HCT116 (cell line): ENCODE measurements around the gene DNPH1. TPM values are rescaled to one million over a fixed set of nuclear protein-coding genes. Genes with fewer than 3 reads are reported as not detected.

ENCODE experiments used
- ATAC-seq: fragments of 200-7000 bp; cut with Tn5 transposase; 2 replicates; pipeline ENCODE4 v1.9.1; 2020; ENCODE audit warnings: mild to moderate bottlenecking, moderate library complexity
- BruUV-seq: library from RNA; stranded (reverse); fragments of 400-500 nt; replicated peaks from 2 replicates; lab custom pipeline; 2021; lab: Mats Ljungman, UMichigan
- CTCF ChIA-PET: fragments of 300-600 bp; sonication (Branson Sonifier 250); formaldehyde crosslinking; loops from one replicate; lab custom pipeline; 2021; ENCODE audit warnings: antibody characterized with exemption; lab: Charles Lee
- POLR2A ChIA-PET: fragments of 300-600, 350-600 bp; sonication (Branson Sonifier 250); formaldehyde crosslinking; loops from one replicate; lab custom pipeline; 2021; ENCODE audit warnings: antibody characterized with exemption; lab: Charles Lee
- RAD21 ChIA-PET, 2 experiments: fragments of 300-600 bp; sonication (Branson Sonifier 250); formaldehyde crosslinking; loops; one replicate each; lab custom pipeline; 2023; ENCODE audit warnings: low total read pairs in 2 of 2; ENCODE audit not compliant: uncharacterized antibody in 2 of 2, unreplicated experiment in 2 of 2, low non-redundant PET in 1 of 2; lab: Charles Lee
- DNase-seq: peaks from one replicate; pipeline ENCODE4 v3.0.0-alpha.2; 2010; ENCODE audit warnings: low read depth, low spot score
- H2AFZ ChIP-seq: fragments of 200-600 bp; shearing (Covaris generic), sonication (generic); 2 replicates; pipeline ENCODE4 v1.6.1; 2017; ENCODE audit warnings: low read depth, mixed run types, mixed read lengths, antibody characterized with exemption, low read length; ENCODE audit not compliant: poor library complexity, severe bottlenecking
- H3K27ac ChIP-seq: 2 replicates; pipeline ENCODE4 v1.5.1; 2012; ENCODE audit warnings: low read depth, low read length
- H3K27me3 ChIP-seq: fragments of 200-600 bp; sonication (generic); 2 replicates; pipeline ENCODE4 v1.6.1; 2016; ENCODE audit warnings: mixed run types, low read length, mixed read lengths; ENCODE audit not compliant: insufficient read depth
- H3K36me3 ChIP-seq, 2 experiments: fragments of 200-500 bp in 1 of 2; fragments of 200-600 bp in 1 of 2; sonication (Bioruptor generic) in 1 of 2; sonication (generic) in 1 of 2; 2 replicates each; pipeline versions ENCODE4 v1.5.1 to v1.6.1; 2014 to 2016; ENCODE audit warnings: low read length in 2 of 2, inconsistent platforms in 1 of 2, mixed read lengths in 1 of 2, mixed run types in 1 of 2; ENCODE audit not compliant: insufficient read depth in 2 of 2, control insufficient read depth in 1 of 2
- H3K4me1 ChIP-seq, 2 experiments: fragments of 200-600 bp in 1 of 2; sonication (generic) in 1 of 2; 2 replicates each; pipeline versions ENCODE4 v1.5.1 to v1.6.1; 2012 to 2017; ENCODE audit warnings: low read length in 2 of 2, inconsistent platforms in 1 of 2, mild to moderate bottlenecking in 1 of 2, mixed read lengths in 1 of 2, mixed run types in 1 of 2, moderate library complexity in 1 of 2; ENCODE audit not compliant: insufficient read depth in 2 of 2, control insufficient read depth in 1 of 2
- H3K4me2 ChIP-seq: fragments of 200-600 bp; sonication (generic); 2 replicates; pipeline ENCODE4 v1.6.1; 2017; ENCODE audit warnings: mixed run types, low read length, mixed read lengths
- H3K4me3 ChIP-seq, 2 experiments: fragments of 200-600 bp in 1 of 2; sonication (generic) in 1 of 2; replicated peaks in 1 of 2; 2 replicates each; pipeline ENCODE4 v1.5.1; 2011 to 2016; ENCODE audit warnings: low read length in 2 of 2, control low read depth in 1 of 2, low read depth in 1 of 2, mild to moderate bottlenecking in 1 of 2, mixed read lengths in 1 of 2, mixed run types in 1 of 2
- H3K79me2 ChIP-seq: fragments of 200-600 bp; sonication (generic); 2 replicates; pipeline ENCODE4 v1.6.1; 2017; ENCODE audit warnings: mild to moderate bottlenecking, mixed run types, low read length, moderate library complexity, mixed read lengths; ENCODE audit not compliant: insufficient read depth
- H3K9ac ChIP-seq: fragments of 200-600 bp; sonication (generic); 2 replicates; pipeline ENCODE4 v1.6.1; 2016; ENCODE audit warnings: low read length, mixed read lengths
- H3K9me2 ChIP-seq: fragments of 200-600 bp; sonication (generic), shearing (Covaris generic); 2 replicates; pipeline ENCODE4 v1.6.1; 2017; ENCODE audit warnings: mixed run types, mild to moderate bottlenecking, moderate library complexity; ENCODE audit not compliant: insufficient read depth
- H3K9me3 ChIP-seq, 2 experiments: fragments of 200-500 bp in 1 of 2; fragments of 200-600 bp in 1 of 2; sonication (Bioruptor generic) in 1 of 2; sonication (generic) in 1 of 2; 2 replicates each; pipeline ENCODE4 v1.6.1; 2014 to 2017; ENCODE audit warnings: low read length in 2 of 2, mixed read lengths in 2 of 2, inconsistent platforms in 1 of 2, low read depth in 1 of 2, mild to moderate bottlenecking in 1 of 2, mixed run types in 1 of 2, moderate library complexity in 1 of 2; ENCODE audit not compliant: control insufficient read depth in 1 of 2, insufficient read depth in 1 of 2
- H4K20me1 ChIP-seq: fragments of 200-600 bp; sonication (generic), shearing (Covaris generic); 2 replicates; pipeline ENCODE4 v1.6.1; 2017; ENCODE audit warnings: mixed run types, mild to moderate bottlenecking, moderate library complexity; ENCODE audit not compliant: insufficient read depth
- ATF3 ChIP-seq: IDR thresholded peaks from 2 replicates; pipeline ENCODE4 v1.6.1; 2012
- CBX3 ChIP-seq: IDR thresholded peaks from 2 replicates; pipeline ENCODE4 v1.6.1; 2012; ENCODE audit warnings: low read depth
- CEBPB ChIP-seq: IDR thresholded peaks from 2 replicates; pipeline ENCODE4 v1.6.1; 2012; ENCODE audit warnings: low read depth
- CTCF ChIP-seq, 3 experiments: fragments of 200-600 bp in 1 of 3; sonication (generic) in 1 of 3; IDR thresholded peaks in 2 of 3; conservative IDR thresholded peaks in 1 of 3; 2 replicates each; pipeline ENCODE4 v1.5.1; 2012 to 2017; ENCODE audit warnings: low read depth in 2 of 3, low read length in 2 of 3, antibody characterized with exemption in 1 of 3, borderline replicate concordance in 1 of 3, control low read depth in 1 of 3, mild to moderate bottlenecking in 1 of 3, mixed read lengths in 1 of 3, mixed run types in 1 of 3, moderate library complexity in 1 of 3; ENCODE audit not compliant: insufficient read depth in 1 of 3
- EGR1 ChIP-seq: IDR thresholded peaks from 2 replicates; pipeline ENCODE4 v1.6.1; 2012; ENCODE audit warnings: low read depth
- ELF1 ChIP-seq: IDR thresholded peaks from 2 replicates; pipeline ENCODE4 v1.6.1; 2012; ENCODE audit warnings: low read depth, borderline replicate concordance
- EZH2phosphoT487 ChIP-seq: fragments of 200-600 bp; IDR thresholded peaks from 2 replicates; pipeline ENCODE4 v1.6.1; 2018; ENCODE audit warnings: antibody characterized with exemption, borderline replicate concordance
- FOSL1 ChIP-seq: IDR thresholded peaks from 2 replicates; pipeline ENCODE4 v1.6.1; 2012; ENCODE audit warnings: low read depth
- MAX ChIP-seq: IDR thresholded peaks from 2 replicates; pipeline ENCODE4 v1.6.1; 2012
- POLR2AphosphoS5 ChIP-seq: IDR thresholded peaks from 2 replicates; pipeline ENCODE4 v1.6.1; 2011; ENCODE audit warnings: mild to moderate bottlenecking, low read depth, low read length, moderate library complexity
- SIN3A ChIP-seq: IDR thresholded peaks from 2 replicates; pipeline ENCODE4 v1.6.1; 2012; ENCODE audit warnings: low read depth
- SP1 ChIP-seq: IDR thresholded peaks from 2 replicates; pipeline ENCODE4 v1.6.1; 2012; ENCODE audit warnings: low read depth
- TCF7L2 ChIP-seq: IDR thresholded peaks from 2 replicates; pipeline ENCODE4 v1.7.0; 2011; ENCODE audit warnings: borderline replicate concordance, inconsistent platforms; ENCODE audit not compliant: insufficient read depth, insufficient read length; ENCODE audit errors: extremely low read depth
- YY1 ChIP-seq: IDR thresholded peaks from 2 replicates; pipeline ENCODE4 v1.6.1; 2011; ENCODE audit warnings: low read length, low read depth, moderate library complexity, mild to moderate bottlenecking; ENCODE audit not compliant: insufficient replicate concordance; ENCODE audit errors: extremely low read depth
- ZBTB33 ChIP-seq: IDR thresholded peaks from 2 replicates; pipeline ENCODE4 v1.6.1; 2011; ENCODE audit warnings: mild to moderate bottlenecking, low read length, moderate library complexity; ENCODE audit not compliant: insufficient replicate concordance; ENCODE audit errors: extremely low read depth
- intact Hi-C: fragments of 100-400 bp; cut with micrococcal nuclease; formaldehyde crosslinking; loops from 2 replicates; pipeline ENCODE4 v1.10.0; 2022
- total RNA-seq: library from RNA; stranded (reverse); gene quantifications from one replicate; pipeline ENCODE4 v1.2.1, GENCODE V29; 2021; ENCODE audit not compliant: unreplicated experiment

The DNPH1 gene
- total RNA-seq, 1 experiment from 2014 or later, result 117 TPM

GRCh38 chr6:43181942-43182860 is 47.1 kb downstream of the DNPH1 start, which contains the start of gene CUL9:
Gene CUL9, plus strand, starts transcription at chr6:43182196. Its CDS starts 2,115 bp downstream, at chr6:43184311.
- intact Hi-C loops, result no loop called here
- Histone ChIP-seq H3K9ac (peak within 1 kb of the TSS; percentile 76), H3K9me2 (no peaks in the 10 kb centered on the region), H3K79me2 (peaks cover 6% of the 10 kb centered on the region), H4K20me1 (no peaks in the 10 kb centered on the region), H3K4me1 (peaks cover 2 to 28% of the 10 kb centered on the region in 2 experiments; a peak in 3 of 4 replicates), H3K4me2 (peak within 1 kb of the TSS; percentile 86), H3K27me3 (no peaks in the 10 kb centered on the region), H3K4me3 (peak within 1 kb of the TSS; percentile 78 to 92), H3K27ac (peak within 1 kb of the TSS; percentile 65), H3K36me3 (peaks cover 5 to 14% of the 10 kb centered on the region in 2 experiments; a peak in 2 of 4 replicates), H3K9me3 (no peaks in the 10 kb centered on the region), H2AFZ (no peak within 1 kb of the TSS)
- CTCF ChIA-PET, result interaction anchor here (0.7 to 1.0 kb wide), 2 partner anchors 9 to 47 kb away, joined by 3 to 6 read pairs; partner anchors contain the start of gene DNPH1
- peak; percentile 34 for DNase-seq
- ATAC-seq, result peak; percentile 97
- no TSS peak for BruUV-seq
- TF ChIP-seq POLR2AphosphoS5 (peak; percentile 94), CEBPB (no peak), FOSL1 (no peak), CBX3 (no peak), ZBTB33 (peak; percentile 86), ELF1 (peak; percentile 95), SIN3A (peak; percentile 90), SP1 (peak; percentile 83), MAX (peak; percentile 94), YY1 (peak; percentile 63), EZH2phosphoT487 (no peak), EGR1 (0 out of 2 replicates have a peak, but pooled peaks have one; percentile 43), ATF3 (no peak), TCF7L2 (peak; percentile 33), CTCF (IDR thresholded peaks at IDR 0.05 in 2 of 3, conservative IDR thresholded peaks at IDR 0.05 in 1 of 3; ENCODE audit: borderline replicate concordance in 1 of 3, insufficient read depth in 1 of 3, low read depth in 2 of 3, low read length in 2 of 3) (no peak)
- POLR2A ChIA-PET, result interaction anchor here (0.6 to 1.0 kb wide), 3 partner anchors 9 to 12 kb away, joined by 3 to 5 read pairs (median 3); no protein-coding TSS in a partner anchor
- RAD21 ChIA-PET, result no interaction called here
